Measurements from ENCODE around the gene MRPL20.
"Not testable (repeated sequence)": the region's sequence is repeated elsewhere in the genome, so short reads cannot be mapped to it uniquely, and the experiment has no call there.

The MRPL20 gene

DNA sequence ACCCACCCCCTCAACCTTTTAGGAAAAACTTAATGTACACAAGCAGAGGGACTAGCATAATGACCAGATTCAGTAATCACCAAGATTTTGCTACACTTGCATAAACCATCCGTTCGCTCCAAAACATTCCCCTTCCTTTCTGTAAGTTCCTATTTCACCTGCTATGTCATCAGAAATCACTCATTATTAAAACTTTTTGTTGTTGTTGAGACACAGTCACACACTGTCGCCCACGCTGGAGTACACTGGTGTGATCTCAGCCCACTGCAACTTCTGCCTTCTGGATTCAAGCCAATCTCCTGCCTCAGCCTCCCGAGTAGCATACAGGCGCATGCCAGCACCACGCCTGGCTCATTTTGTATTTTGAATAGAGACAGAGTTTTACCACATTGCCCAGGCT, 3.4 kb downstream of the MRPL20 start:
- no peak for DNase-seq

DNA sequence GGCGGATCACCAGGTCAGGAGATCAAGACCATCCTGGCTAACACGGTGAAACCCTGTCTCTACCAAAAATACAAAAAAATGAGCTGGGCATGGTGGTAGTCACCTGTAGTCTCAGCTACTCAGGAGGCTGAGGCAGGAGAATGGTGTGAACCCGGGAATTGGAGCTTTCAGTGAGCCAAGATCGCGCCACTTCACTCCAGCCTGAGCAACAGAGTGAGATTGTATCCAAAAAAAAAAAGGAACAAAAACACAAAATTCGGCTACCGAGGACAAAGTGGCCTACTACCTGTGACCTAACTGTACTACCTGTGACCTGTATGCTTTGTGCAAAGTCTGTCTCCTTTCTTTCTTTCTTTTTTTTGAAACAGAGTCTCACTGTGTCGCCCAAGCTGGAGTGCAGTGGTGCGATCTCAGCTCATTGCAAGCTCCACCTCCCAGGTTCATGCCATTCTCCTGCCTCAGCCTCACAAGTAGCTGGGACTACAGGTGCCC, 4.1 kb downstream of the MRPL20 start:
- DNase-seq = not testable (repeated sequence)

GRCh38 chr1:1402072-1402900, 4.8 kb downstream of the MRPL20 start:
- DNase-seq = peak; percentile 29

- DNase-seq = no peak
These were observed 5.6 kb downstream of the MRPL20 start for GRCh38 chr1:1401457-1402010.

- no peak for DNase-seq
These were observed 6.3 kb downstream of the MRPL20 start for GRCh38 chr1:1400576-1401456.

GRCh38 chr1:1399872-1400575, 7.1 kb downstream of the MRPL20 start:
- no peak for DNase-seq

- DNase-seq = peak; percentile 99
These were observed 7.8 kb downstream of the MRPL20 start, which contains the start of gene CCNL2 for GRCh38 chr1:1399187-1399871. CCNL2 (minus strand) TSS chr1:1399335; CDS start chr1:1399306, 29 bp downstream.

DNA sequence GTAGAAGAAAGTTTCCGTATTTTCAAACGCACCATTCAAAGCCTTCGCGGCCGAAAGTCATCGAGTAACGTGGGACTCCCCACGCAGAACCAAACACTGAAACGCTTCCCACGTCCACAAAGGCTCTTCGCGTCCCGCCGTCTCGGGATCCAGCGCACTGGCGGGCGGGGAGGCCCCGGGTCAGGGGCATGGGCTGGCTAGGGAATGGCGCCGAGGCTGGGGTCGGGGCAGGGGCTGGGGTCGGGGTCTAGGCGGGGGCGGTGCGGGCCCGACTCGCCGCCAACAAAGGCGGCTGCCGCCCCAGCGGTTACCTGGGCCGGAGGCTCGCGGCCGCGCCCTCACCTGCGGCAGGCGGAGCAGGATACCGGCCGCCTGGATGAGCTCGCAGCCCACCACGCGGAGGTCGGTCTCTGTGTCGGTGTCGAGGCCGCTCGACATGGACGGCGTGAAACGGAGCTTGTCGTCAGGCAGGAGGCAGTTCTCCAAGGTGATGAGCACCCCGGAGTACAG, 8.4 kb downstream of the MRPL20 start:
- DNase-seq = no peak

GRCh38 chr1:1397839-1398523, 9.1 kb downstream of the MRPL20 start:
- no peak for DNase-seq

GRCh38 chr1:1395166-1395565, 11.9 kb downstream of the MRPL20 start:
- DNase-seq = no peak

GRCh38 chr1:1394116-1394515, 13.0 kb downstream of the MRPL20 start:
- no peak for DNase-seq

- no peak for DNase-seq
These were observed 13.7 kb downstream of the MRPL20 start for GRCh38 chr1:1393428-1393827.

DNA sequence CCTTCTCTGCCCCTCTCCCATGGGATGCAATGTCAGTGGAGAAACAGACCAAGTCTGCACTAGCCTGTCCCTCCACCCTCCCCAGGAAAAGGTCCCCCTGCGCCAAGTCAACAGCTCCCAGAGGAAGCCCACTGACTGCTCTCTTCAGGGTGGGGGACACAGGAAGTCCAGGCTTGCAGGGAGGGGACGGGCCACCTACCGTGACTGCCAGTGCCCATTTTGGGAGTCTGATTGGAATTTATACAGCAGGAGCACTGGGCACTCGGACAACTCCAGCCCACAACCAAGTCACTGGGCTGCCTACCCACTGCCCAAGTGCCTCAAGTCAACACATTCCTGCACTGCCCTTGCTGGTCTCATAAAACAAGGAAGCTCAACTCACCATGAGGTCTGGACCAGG, 14.1 kb downstream of the MRPL20 start:
- no peak for DNase-seq

DNA sequence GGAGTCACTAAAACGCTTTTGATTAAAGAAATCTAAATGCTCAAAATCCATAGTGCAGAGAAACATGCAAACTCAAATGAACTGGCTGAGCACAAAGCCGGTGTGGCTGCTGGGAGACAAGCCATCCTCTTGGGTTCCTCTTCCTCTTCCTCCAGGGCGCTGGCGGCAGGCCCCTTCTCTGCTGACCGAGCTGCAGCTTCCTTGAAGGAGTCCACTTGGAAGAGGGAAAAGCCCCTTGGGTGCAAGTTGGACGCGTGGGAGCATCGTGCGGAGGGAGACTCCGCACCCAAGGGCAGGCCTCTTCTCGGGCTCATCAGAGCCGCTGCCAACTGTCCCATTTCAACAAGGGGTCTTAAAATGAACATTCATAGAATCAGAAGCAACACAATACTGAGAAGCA, 15.9 kb downstream of the MRPL20 start:
- DNase-seq = no peak

- DNase-seq = no peak
These were observed 16.4 kb downstream of the MRPL20 start for GRCh38 chr1:1390675-1391074.

DNA sequence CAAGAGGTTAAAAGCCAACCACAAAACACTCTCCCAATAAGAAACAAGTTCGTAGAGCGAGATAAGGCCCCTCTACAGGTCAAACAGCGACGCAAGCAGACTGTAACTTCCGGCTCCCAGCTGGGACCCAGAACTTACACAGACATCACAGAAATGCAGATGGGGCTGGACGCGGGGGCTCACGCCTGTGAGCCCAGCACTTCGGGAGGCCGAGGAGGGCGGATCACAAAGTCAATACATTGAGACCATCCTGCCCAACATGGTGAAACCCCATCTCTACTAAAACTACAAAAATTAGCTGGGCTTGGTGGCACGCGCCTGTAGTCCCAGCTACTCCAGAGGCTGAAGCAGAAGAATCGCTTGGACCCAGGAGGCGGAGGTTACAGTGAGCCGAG, 19.0 kb downstream of the MRPL20 start:
- no peak for DNase-seq

DNA sequence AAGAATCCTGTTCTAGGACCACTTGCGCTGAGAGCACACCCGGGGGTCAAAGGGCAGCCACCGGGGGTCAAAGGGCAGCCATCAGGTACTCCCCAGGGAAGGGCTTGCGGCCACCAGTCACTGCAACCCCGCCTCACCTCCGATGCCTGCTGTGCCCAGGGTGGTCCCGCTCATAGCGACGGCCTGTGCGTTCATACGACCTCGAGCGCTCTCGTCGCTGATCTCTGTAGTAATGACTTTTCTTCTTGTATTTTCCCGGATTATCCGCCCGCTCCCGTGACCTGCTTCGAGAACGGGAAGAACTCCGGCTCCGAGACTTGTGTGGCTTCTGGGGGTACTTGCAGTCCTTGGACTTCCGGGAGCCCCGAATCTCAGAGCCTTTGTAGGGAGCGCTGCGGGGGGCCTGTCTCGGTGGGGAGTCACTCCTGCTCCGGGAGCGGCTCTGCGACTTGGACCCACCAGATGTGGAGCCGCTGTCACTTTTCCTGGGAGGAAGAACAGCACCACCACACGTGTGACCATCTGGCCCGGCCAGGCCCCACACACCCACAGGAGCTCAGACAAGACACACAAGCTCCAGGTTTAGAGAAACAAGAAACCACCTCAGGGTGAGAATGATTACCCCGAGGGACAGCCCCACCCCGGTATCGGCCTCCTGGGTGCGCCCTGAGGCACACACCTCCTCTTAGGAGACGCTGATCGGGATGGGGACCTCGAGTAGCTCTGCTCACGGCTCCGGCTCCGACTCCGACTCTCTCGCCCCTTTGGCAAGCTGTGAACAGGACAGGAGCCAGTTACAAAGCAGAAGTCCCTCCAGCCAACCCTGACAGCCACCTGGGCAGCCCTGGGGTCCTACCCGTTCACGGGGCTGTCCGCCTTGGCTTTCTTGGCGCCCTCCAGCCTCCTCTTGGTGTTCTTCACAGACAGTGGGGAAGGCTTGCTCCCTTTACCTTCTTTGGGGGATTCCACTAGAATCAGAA, 19.7 kb downstream of the MRPL20 start:
- no peak for DNase-seq

DNA sequence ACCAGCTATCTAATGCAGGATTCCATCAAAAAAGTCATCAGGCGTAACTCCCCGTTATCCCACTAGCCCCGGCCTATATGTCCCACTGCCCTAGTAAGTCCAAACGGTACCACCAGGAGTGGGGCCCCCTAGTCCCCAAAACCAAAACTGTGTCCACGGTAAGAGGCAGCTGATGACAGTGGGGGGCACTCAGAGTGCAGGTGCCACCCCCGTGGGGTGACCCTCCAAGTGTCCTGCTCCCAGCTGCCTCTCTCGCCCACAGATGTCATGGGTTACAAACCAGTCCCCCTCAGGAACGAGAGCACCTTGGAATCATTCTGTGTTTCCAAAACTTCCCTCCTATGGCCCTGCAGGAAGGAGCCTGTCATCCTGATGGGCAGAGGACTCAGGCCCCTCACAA, 21.2 kb downstream of the MRPL20 start:
- no peak for DNase-seq

GRCh38 chr1:1385339-1385738, 21.8 kb downstream of the MRPL20 start:
- not testable (repeated sequence) for DNase-seq

GRCh38 chr1:1381294-1381693, 25.8 kb downstream of the MRPL20 start:
- DNase-seq = no peak

Data from activated CD4-positive, alpha-beta T cell treated with anti-CD3 and anti-CD28 coated beads, Interleukin-2, amount 50 U/mL, for 1 hour (primary cell).